ENCODE results near the gene ABHD12.

Gene ABHD12

GRCh38 chr20:25306991-25307903, 83.4 kb downstream of the ABHD12 start:
- no peak for DNase-seq (ENCODE audit: low read depth)

GRCh38 chr20:25304025-25304549, 86.5 kb downstream of the ABHD12 start:
- DNase-seq (ENCODE audit: low read depth), result no peak

- DNase-seq (ENCODE audit: low read depth), result no peak
These were observed 87.2 kb downstream of the ABHD12 start for GRCh38 chr20:25303292-25304024.

- DNase-seq (ENCODE audit: low read depth), result no peak
These were observed 88.0 kb downstream of the ABHD12 start for GRCh38 chr20:25302596-25302995.

- no peak for DNase-seq (ENCODE audit: low read depth)
These were observed 89.2 kb downstream of the ABHD12 start for GRCh38 chr20:25301357-25301920.

GRCh38 chr20:25300496-25301170, 90.0 kb downstream of the ABHD12 start:
- DNase-seq (ENCODE audit: low read depth), result no peak

- DNase-seq (ENCODE audit: low read depth), result no peak
These were observed 90.8 kb downstream of the ABHD12 start for GRCh38 chr20:25299806-25300205.

- DNase-seq (ENCODE audit: low read depth), result no peak
These were observed 93.3 kb downstream of the ABHD12 start for GRCh38 chr20:25297141-25297905.

GRCh38 chr20:25296094-25297093, 94.2 kb downstream of the ABHD12 start:
- DNase-seq (ENCODE audit: low read depth), result no peak

GRCh38 chr20:25295386-25296093, 95.1 kb downstream of the ABHD12 start:
- no peak for DNase-seq (ENCODE audit: low read depth)

GRCh38 chr20:25294459-25295385, 95.9 kb downstream of the ABHD12 start:
- no peak for DNase-seq (ENCODE audit: low read depth)

- no peak for DNase-seq (ENCODE audit: low read depth)
These were observed 96.7 kb downstream of the ABHD12 start for GRCh38 chr20:25293910-25294458.

GRCh38 chr20:25293507-25293906, 97.1 kb downstream of the ABHD12 start:
- no peak for DNase-seq (ENCODE audit: low read depth)

- no peak for DNase-seq (ENCODE audit: low read depth)
These were observed 98.3 kb downstream of the ABHD12 start for GRCh38 chr20:25292176-25292891.

GRCh38 chr20:25291432-25292133, 99.1 kb downstream of the ABHD12 start:
- no peak for DNase-seq (ENCODE audit: low read depth)

- no peak for DNase-seq (ENCODE audit: low read depth)
These were observed 99.8 kb downstream of the ABHD12 start for GRCh38 chr20:25290646-25291431.
